ENCODE data around the gene FOXA3.

DNA sequence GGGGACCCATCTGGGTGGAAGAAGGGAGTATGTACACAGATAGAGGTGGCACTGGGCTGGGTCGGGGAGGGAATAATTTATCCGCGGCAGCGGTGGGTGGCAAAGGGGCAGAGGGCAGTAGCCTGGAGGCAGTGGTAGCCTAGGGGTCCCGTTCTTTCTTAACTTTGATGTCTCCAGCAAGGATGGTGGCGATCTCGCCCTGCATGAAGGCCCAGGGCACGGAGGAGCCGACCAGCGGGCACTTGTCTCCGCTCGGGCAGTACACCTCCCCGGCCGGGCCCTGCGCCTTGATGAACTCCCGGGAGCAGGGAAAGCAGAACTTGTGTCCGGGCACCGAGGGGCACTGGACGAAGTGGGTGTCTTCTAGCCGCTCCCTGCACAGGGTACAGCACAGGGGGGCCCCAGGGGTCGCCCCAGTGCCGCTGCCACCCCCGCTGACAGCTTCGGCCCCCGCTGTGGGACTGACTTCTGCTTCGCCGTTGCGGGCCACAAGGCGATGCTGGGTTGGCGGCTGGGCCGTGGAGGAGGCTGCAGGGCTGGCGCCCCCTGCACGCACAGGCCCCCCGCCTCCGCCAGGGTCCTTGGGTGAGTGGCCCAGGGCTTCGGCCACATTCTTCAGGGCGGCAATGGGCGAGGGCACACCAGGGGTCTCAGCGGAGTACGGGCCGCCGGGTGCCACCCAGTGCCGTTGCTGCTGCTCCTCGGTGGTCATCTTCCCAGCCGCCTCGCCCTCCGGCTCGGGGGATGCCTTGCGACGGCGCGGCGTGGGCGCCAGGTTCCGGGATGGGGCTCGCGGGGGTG is 20.0 kb downstream of the FOXA3 start:
- TF ChIP-seq, protein P1, sequence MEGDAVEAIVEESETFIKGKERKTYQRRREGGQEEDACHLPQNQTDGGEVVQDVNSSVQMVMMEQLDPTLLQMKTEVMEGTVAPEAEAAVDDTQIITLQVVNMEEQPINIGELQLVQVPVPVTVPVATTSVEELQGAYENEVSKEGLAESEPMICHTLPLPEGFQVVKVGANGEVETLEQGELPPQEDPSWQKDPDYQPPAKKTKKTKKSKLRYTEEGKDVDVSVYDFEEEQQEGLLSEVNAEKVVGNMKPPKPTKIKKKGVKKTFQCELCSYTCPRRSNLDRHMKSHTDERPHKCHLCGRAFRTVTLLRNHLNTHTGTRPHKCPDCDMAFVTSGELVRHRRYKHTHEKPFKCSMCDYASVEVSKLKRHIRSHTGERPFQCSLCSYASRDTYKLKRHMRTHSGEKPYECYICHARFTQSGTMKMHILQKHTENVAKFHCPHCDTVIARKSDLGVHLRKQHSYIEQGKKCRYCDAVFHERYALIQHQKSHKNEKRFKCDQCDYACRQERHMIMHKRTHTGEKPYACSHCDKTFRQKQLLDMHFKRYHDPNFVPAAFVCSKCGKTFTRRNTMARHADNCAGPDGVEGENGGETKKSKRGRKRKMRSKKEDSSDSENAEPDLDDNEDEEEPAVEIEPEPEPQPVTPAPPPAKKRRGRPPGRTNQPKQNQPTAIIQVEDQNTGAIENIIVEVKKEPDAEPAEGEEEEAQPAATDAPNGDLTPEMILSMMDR (IDR thresholded peaks at IDR 0.05), result no peak
- TF ChIP-seq EP300 (IDR thresholded peaks at IDR 0.05) (no peak), POLR2A (IDR thresholded peaks at IDR 0.05) (no peak)
